Measurements from ENCODE around the gene LIMS2.

DNA sequence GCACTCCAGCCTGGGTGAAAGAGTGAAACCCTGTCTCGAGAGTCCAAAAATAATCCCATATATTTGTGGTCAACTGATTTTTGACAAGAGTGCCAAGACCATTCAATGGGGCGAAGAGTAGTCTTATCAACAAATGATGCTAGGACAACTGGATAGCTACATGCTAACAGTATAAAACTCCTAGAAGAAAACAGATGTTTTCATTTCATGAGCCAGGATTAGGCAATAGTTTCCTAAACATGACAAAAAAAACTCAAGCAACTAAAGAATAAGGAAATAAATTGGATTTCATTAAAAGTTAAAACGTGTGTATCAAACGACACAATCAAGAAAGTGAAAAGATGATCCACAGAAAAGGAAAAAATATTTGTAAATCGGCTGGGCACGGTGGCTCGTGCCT is 6.3 kb downstream of the LIMS2 start:
- no peak for TF ChIP-seq EZH2 (IDR thresholded peaks at IDR 0.05; ENCODE audit: borderline replicate concordance, low read depth, low read length, severe bottlenecking)
- TF ChIP-seq, protein P1, sequence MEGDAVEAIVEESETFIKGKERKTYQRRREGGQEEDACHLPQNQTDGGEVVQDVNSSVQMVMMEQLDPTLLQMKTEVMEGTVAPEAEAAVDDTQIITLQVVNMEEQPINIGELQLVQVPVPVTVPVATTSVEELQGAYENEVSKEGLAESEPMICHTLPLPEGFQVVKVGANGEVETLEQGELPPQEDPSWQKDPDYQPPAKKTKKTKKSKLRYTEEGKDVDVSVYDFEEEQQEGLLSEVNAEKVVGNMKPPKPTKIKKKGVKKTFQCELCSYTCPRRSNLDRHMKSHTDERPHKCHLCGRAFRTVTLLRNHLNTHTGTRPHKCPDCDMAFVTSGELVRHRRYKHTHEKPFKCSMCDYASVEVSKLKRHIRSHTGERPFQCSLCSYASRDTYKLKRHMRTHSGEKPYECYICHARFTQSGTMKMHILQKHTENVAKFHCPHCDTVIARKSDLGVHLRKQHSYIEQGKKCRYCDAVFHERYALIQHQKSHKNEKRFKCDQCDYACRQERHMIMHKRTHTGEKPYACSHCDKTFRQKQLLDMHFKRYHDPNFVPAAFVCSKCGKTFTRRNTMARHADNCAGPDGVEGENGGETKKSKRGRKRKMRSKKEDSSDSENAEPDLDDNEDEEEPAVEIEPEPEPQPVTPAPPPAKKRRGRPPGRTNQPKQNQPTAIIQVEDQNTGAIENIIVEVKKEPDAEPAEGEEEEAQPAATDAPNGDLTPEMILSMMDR (IDR thresholded peaks at IDR 0.05; ENCODE audit: extremely low read depth in 1 of 2, insufficient read depth in 1 of 2, low read depth in 1 of 2, low read length in 2 of 2): no peak
- TF ChIP-seq, protein P2, sequence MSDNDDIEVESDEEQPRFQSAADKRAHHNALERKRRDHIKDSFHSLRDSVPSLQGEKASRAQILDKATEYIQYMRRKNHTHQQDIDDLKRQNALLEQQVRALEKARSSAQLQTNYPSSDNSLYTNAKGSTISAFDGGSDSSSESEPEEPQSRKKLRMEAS (IDR thresholded peaks at IDR 0.05; ENCODE audit: insufficient read depth, insufficient read length): no peak
- no peak for TF ChIP-seq POLR2A (IDR thresholded peaks at IDR 0.05; ENCODE audit: low read depth, low read length)
- no peak for TF ChIP-seq POLR2AphosphoS5 (IDR thresholded peaks at IDR 0.05; ENCODE audit: insufficient read depth, low read depth, low read length)
